GM18526 (cell line): ENCODE results near the gene CFAP92.

ENCODE experiments used
- POLR2A ChIP-seq: IDR thresholded peaks from 3 replicates; pipeline ENCODE4 v1.6.1; 2011; ENCODE audit not compliant: insufficient read length; ENCODE audit errors: extremely low read depth

CFAP92 gene

GRCh38 chr3:128922804-128923459 is 70.9 kb downstream of the CFAP92 start:
- no peak for TF ChIP-seq POLR2A

GRCh38 chr3:128919988-128920387 is 73.9 kb downstream of the CFAP92 start:
- no peak for TF ChIP-seq POLR2A

GRCh38 chr3:128917291-128917690 is 76.6 kb downstream of the CFAP92 start:
- TF ChIP-seq POLR2A: no peak

- TF ChIP-seq POLR2A: no peak
Observed at GRCh38 chr3:128914966-128915645, 78.8 kb downstream of the CFAP92 start.

- TF ChIP-seq POLR2A: no peak
Observed at GRCh38 chr3:128911911-128912310, 82.0 kb downstream of the CFAP92 start.

- TF ChIP-seq POLR2A: no peak
Observed at GRCh38 chr3:128910006-128910405, 83.9 kb downstream of the CFAP92 start.

- TF ChIP-seq POLR2A: no peak
Observed at GRCh38 chr3:128908951-128909350, 84.9 kb downstream of the CFAP92 start.

GRCh38 chr3:128907706-128908445 is 86.0 kb downstream of the CFAP92 start:
- TF ChIP-seq POLR2A: no peak

- no peak for TF ChIP-seq POLR2A
Observed at GRCh38 chr3:128906804-128907525, 86.9 kb downstream of the CFAP92 start.

GRCh38 chr3:128906031-128906803 is 87.7 kb downstream of the CFAP92 start:
- no peak for TF ChIP-seq POLR2A

GRCh38 chr3:128903501-128903900 is 90.4 kb downstream of the CFAP92 start:
- TF ChIP-seq POLR2A: no peak

GRCh38 chr3:128902426-128902825 is 91.5 kb downstream of the CFAP92 start:
- no peak for TF ChIP-seq POLR2A

- no peak for TF ChIP-seq POLR2A
Observed at GRCh38 chr3:128895843-128896697, 97.8 kb downstream of the CFAP92 start.
